Omental fat pad (tissue), 4 donors: ENCODE measurements around the gene ARFGAP2. TPM values are rescaled to one million over a fixed set of nuclear protein-coding genes. Genes with fewer than 3 reads are reported as not detected.

Experiments used
- ATAC-seq: fragments of 150-250 bp; one replicate; pipeline ENCODE4 v1.9.1; 2016; ENCODE audit warnings: mild to moderate bottlenecking, moderate library complexity; ENCODE audit not compliant: low FRiP score
- DNase-seq: peaks from one replicate; pipeline ENCODE4 v3.0.0-alpha.2; 2019; ENCODE audit warnings: low spot score
- total RNA-seq, 4 donors: library from RNA; depleted of rRNA; stranded (reverse); fragments of >200 nt; gene quantifications; one replicate each; pipeline ENCODE4 v1.1.0, GENCODE V29; 2016
- TF ChIP-seq, protein P1 (sequence below), 3 donors: fragments of 450-650 bp; IDR thresholded peaks; one replicate each; pipeline ENCODE4 v1.5.1; 2016 to 2017; ENCODE audit warnings: antibody characterized with exemption in 3 of 3, mild to moderate bottlenecking in 3 of 3, moderate library complexity in 2 of 3

ARFGAP2 gene
- total RNA-seq, 4 donors from 2014 or later, result 82.3 to 179 (median 108) TPM

DNA sequence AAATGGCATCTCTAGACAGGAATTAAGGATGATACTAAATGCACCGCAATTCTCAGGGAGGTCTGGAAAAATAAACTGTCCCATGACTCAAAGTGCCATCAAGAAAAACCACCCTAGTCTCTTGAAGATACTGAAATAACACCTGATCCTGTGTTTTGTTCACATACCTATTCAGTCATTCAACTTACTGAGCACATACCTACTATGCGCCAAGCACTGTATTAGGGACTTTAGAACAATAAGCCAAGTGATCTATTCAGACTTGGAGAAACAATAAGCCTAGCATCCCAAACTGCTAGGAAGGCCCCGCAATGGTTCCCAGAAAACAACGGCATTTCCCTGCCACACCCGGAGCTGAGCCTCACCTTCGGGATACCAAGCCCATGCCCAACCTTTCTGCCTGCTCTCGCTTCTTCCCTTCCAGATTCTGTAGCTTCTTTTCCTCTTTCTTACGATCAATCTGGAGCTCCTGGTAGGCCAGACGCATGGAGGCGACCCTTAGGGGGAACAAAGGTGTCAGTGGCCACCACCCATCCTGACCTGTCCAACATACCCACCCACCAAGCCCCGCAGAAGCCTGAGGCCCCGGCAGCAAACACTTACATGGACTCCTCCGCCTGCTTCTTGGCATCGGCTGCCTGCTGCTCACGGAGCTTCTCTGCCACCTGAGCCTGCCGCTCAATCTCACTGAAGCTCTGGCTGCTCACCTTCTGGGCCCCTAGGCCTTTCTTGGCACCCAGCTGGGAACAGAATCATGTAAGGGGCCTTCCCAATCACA is 5.4 kb downstream of the ARFGAP2 start:
- ATAC-seq (no peak), DNase-seq (no peak)
- TF ChIP-seq, protein P1, sequence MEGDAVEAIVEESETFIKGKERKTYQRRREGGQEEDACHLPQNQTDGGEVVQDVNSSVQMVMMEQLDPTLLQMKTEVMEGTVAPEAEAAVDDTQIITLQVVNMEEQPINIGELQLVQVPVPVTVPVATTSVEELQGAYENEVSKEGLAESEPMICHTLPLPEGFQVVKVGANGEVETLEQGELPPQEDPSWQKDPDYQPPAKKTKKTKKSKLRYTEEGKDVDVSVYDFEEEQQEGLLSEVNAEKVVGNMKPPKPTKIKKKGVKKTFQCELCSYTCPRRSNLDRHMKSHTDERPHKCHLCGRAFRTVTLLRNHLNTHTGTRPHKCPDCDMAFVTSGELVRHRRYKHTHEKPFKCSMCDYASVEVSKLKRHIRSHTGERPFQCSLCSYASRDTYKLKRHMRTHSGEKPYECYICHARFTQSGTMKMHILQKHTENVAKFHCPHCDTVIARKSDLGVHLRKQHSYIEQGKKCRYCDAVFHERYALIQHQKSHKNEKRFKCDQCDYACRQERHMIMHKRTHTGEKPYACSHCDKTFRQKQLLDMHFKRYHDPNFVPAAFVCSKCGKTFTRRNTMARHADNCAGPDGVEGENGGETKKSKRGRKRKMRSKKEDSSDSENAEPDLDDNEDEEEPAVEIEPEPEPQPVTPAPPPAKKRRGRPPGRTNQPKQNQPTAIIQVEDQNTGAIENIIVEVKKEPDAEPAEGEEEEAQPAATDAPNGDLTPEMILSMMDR (IDR thresholded peaks at IDR 0.05), result no peak

DNA sequence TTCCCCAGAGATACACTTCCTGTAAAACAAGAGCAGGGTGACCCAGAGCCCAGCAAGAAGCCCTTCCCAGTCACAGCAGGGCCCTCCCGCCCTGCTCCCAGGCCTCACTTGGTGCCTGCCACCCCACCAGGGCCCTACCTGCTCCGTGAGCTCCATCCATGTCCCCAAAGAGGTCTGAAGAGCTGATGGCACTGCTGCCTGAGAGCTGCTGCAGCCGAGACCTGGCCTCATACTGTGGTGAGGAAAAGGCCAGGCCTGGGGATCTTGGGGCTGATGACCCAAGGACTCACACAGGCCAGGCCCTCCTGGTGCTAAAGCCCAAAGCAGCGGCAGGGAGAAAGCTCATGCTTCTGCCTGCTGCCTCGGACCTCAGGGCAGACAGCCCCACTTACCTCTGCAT is 10.3 kb downstream of the ARFGAP2 start:
- TF ChIP-seq, protein P1 (IDR thresholded peaks at IDR 0.05), result no peak
- ATAC-seq (no peak), DNase-seq (no peak)

DNA sequence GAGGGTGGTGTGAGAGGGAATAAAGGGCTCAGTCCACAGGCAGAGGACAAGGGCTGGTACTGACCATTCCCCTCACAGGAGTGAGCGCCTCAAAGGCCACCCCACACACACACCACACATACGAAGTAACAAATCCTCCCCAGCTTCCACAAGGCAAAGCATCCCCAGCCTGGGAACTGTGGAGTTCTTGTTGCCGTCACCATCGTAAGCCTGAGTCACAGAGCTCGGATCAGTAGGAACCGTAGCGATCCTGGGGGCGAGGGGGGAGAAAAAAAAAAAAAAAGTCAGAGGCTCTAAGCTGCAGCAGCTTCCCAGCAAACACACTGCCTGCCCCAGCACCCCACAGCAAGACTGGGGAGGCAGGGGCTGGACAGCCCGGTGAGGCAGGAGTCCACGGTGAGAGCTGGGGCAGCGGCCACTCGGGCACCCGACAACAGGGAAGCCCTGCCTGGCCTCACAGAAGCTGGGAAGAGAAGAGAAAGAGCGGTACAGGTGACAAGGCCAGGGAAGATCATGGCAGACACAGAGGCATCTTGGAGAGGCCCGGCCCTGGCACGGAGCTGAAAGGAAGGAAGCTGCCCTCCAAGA is 11.3 kb downstream of the ARFGAP2 start:
- no peak for DNase-seq
- TF ChIP-seq, protein P1 (IDR thresholded peaks at IDR 0.05), result no peak
- ATAC-seq, result no peak

DNA sequence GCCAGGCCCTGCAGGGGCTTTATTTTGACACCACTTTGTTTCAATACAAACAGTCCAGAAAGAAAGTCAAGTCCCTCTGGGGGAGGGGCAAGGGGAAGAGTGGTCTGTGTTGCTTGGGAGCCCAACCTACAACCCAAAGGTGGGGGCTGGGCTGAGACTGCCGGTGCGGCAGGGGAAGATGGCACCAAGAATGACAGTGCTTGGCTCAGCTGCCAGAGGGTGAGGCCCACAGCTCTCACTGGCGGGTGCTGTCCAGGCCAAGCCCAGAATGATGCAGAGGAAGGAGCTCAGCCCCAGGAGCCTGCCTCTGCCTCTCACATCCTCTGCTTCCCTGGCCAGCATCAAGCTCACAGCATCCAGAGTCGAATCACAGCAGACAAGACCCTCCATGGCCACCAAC is 12.4 kb downstream of the ARFGAP2 start:
- DNase-seq, result no peak
- ATAC-seq, result no peak
- TF ChIP-seq, protein P1 (IDR thresholded peaks at IDR 0.05), result no peak

GRCh38 chr11:47163898-47164297 is 12.8 kb downstream of the ARFGAP2 start:
- ATAC-seq, result no peak
- no peak for DNase-seq
- TF ChIP-seq, protein P1 (IDR thresholded peaks at IDR 0.05), result no peak

DNA sequence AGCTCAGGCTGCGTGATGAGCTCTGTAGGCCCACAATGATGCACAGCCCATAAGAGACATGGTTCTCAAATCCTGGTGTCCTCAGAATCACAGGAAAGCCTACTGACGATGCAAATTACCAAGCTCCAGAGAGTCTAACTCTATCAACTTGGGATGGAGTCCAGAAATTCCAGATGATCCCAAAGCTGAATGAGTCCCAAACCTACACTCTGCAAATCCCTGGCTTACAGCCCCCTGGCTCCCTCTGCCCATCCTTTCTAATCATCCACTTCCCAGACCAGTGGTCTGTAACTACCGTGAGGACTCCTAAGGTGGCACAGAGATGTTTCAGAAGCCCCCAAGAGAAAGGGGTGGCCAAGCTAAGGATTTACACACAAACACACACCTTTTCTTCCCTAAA is 13.5 kb downstream of the ARFGAP2 start:
- TF ChIP-seq, protein P1 (IDR thresholded peaks at IDR 0.05), result no peak
- no peak for ATAC-seq

DNA sequence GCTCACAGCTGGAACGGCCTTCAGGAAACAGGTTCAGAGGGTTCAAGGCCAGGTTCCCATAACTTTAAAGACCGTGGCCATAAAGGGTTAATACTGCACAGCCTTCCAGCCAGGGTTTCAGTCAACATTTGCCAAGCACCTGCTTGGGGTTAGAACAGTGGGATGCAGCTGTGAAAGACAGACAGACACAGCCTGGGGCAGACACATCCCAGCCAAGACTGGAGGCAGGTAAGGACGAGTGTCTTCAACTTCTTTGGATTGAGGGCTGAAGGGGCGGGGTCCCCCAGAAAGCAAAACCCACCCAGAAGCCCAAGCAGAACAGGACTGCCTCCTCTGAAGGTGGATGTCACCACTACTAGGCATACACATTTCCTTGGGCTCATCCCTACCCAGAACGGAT is 14.3 kb downstream of the ARFGAP2 start:
- ATAC-seq (no peak), DNase-seq (no peak)
- TF ChIP-seq, protein P1 (IDR thresholded peaks at IDR 0.05), result no peak

More for the DNA sequence above, 13.5 kb downstream of the ARFGAP2 start:
- DNase-seq, result no peak
